ENCODE results near the gene MARVELD3.

Gene MARVELD3

GRCh38 chr16:71635632-71636031 lies 9.6 kb downstream of the MARVELD3 start:
- Histone ChIP-seq H3K4me1 (ENCODE audit: control insufficient read depth, insufficient read depth, low read length, poor library complexity, severe bottlenecking) (no peaks in the 10 kb centered on the region), H3K9me3 (ENCODE audit: control insufficient read depth, low read length) (no peaks in the 10 kb centered on the region), H3K4me3 (ENCODE audit: insufficient read depth, low read depth, low read length, poor library complexity, severe bottlenecking) (no peak overlapping the region), H3K27me3 (replicated peaks; ENCODE audit: control insufficient read depth, insufficient read depth, low read length, poor library complexity, severe bottlenecking) (no peaks in the 10 kb centered on the region), H3K36me3 (ENCODE audit: control insufficient read depth, insufficient read depth, low read length) (no peaks in the 10 kb centered on the region), H3K27ac (ENCODE audit: insufficient read depth, low read length, poor library complexity, severe bottlenecking) (no peak overlapping the region)
- no peak for DNase-seq

GRCh38 chr16:71637398-71637797 lies 11.4 kb downstream of the MARVELD3 start:
- no peak for DNase-seq
- Histone ChIP-seq H3K9me3 (ENCODE audit: control insufficient read depth, low read length) (no peaks in the 10 kb centered on the region), H3K27me3 (replicated peaks; ENCODE audit: control insufficient read depth, insufficient read depth, low read length, poor library complexity, severe bottlenecking) (no peaks in the 10 kb centered on the region), H3K27ac (ENCODE audit: insufficient read depth, low read length, poor library complexity, severe bottlenecking) (no peak overlapping the region), H3K4me1 (ENCODE audit: control insufficient read depth, insufficient read depth, low read length, poor library complexity, severe bottlenecking) (no peaks in the 10 kb centered on the region), H3K36me3 (ENCODE audit: control insufficient read depth, insufficient read depth, low read length) (no peaks in the 10 kb centered on the region), H3K4me3 (ENCODE audit: insufficient read depth, low read depth, low read length, poor library complexity, severe bottlenecking) (no peak overlapping the region)

- peaks cover 14% of the 10 kb centered on the region for H3K36me3 ChIP-seq (ENCODE audit: control insufficient read depth, insufficient read depth, low read length)
- no peak for DNase-seq
- H3K27ac ChIP-seq (ENCODE audit: insufficient read depth, low read length, poor library complexity, severe bottlenecking), result no peak overlapping the region
- no peaks in the 10 kb centered on the region for H3K9me3 ChIP-seq (ENCODE audit: control insufficient read depth, low read length)
- H3K27me3 ChIP-seq (replicated peaks; ENCODE audit: control insufficient read depth, insufficient read depth, low read length, poor library complexity, severe bottlenecking), result no peaks in the 10 kb centered on the region
- H3K4me3 ChIP-seq (ENCODE audit: insufficient read depth, low read depth, low read length, poor library complexity, severe bottlenecking), result no peak overlapping the region
- no peaks in the 10 kb centered on the region for H3K4me1 ChIP-seq (ENCODE audit: control insufficient read depth, insufficient read depth, low read length, poor library complexity, severe bottlenecking)
Observed at GRCh38 chr16:71645450-71645849, 19.5 kb downstream of the MARVELD3 start.

GRCh38 chr16:71647391-71647790 lies 21.4 kb downstream of the MARVELD3 start:
- Histone ChIP-seq H3K4me3 (ENCODE audit: insufficient read depth, low read depth, low read length, poor library complexity, severe bottlenecking) (no peak overlapping the region), H3K4me1 (ENCODE audit: control insufficient read depth, insufficient read depth, low read length, poor library complexity, severe bottlenecking) (no peaks in the 10 kb centered on the region)

GRCh38 chr16:71648162-71648561 lies 22.2 kb downstream of the MARVELD3 start:
- Histone ChIP-seq H3K9me3 (ENCODE audit: control insufficient read depth, low read length) (no peaks in the 10 kb centered on the region), H3K36me3 (ENCODE audit: control insufficient read depth, insufficient read depth, low read length) (peaks cover 19% of the 10 kb centered on the region), H3K4me1 (ENCODE audit: control insufficient read depth, insufficient read depth, low read length, poor library complexity, severe bottlenecking) (no peaks in the 10 kb centered on the region), H3K4me3 (ENCODE audit: insufficient read depth, low read depth, low read length, poor library complexity, severe bottlenecking) (no peak overlapping the region), H3K27me3 (replicated peaks; ENCODE audit: control insufficient read depth, insufficient read depth, low read length, poor library complexity, severe bottlenecking) (no peaks in the 10 kb centered on the region), H3K27ac (ENCODE audit: insufficient read depth, low read length, poor library complexity, severe bottlenecking) (no peak overlapping the region)
- no peak for DNase-seq

More at GRCh38 chr16:71647391-71647790, 21.4 kb downstream of the MARVELD3 start:
- Histone ChIP-seq H3K36me3 (ENCODE audit: control insufficient read depth, insufficient read depth, low read length) (peaks cover 19% of the 10 kb centered on the region), H3K9me3 (ENCODE audit: control insufficient read depth, low read length) (no peaks in the 10 kb centered on the region), H3K27ac (ENCODE audit: insufficient read depth, low read length, poor library complexity, severe bottlenecking) (no peak overlapping the region), H3K27me3 (replicated peaks; ENCODE audit: control insufficient read depth, insufficient read depth, low read length, poor library complexity, severe bottlenecking) (no peaks in the 10 kb centered on the region)
- DNase-seq, result no peak

- Histone ChIP-seq H3K4me3 (ENCODE audit: insufficient read depth, low read depth, low read length, poor library complexity, severe bottlenecking) (no peak overlapping the region), H3K27me3 (replicated peaks; ENCODE audit: control insufficient read depth, insufficient read depth, low read length, poor library complexity, severe bottlenecking) (no peaks in the 10 kb centered on the region), H3K9me3 (ENCODE audit: control insufficient read depth, low read length) (no peaks in the 10 kb centered on the region), H3K27ac (ENCODE audit: insufficient read depth, low read length, poor library complexity, severe bottlenecking) (no peak overlapping the region), H3K36me3 (ENCODE audit: control insufficient read depth, insufficient read depth, low read length) (peaks cover 19% of the 10 kb centered on the region), H3K4me1 (ENCODE audit: control insufficient read depth, insufficient read depth, low read length, poor library complexity, severe bottlenecking) (no peaks in the 10 kb centered on the region)
- DNase-seq, result no peak
Observed at GRCh38 chr16:71648921-71649320, 22.9 kb downstream of the MARVELD3 start.

GRCh38 chr16:71649704-71650103 lies 23.7 kb downstream of the MARVELD3 start:
- Histone ChIP-seq H3K4me3 (ENCODE audit: insufficient read depth, low read depth, low read length, poor library complexity, severe bottlenecking) (no peak overlapping the region), H3K9me3 (ENCODE audit: control insufficient read depth, low read length) (no peaks in the 10 kb centered on the region), H3K4me1 (ENCODE audit: control insufficient read depth, insufficient read depth, low read length, poor library complexity, severe bottlenecking) (no peaks in the 10 kb centered on the region), H3K27me3 (replicated peaks; ENCODE audit: control insufficient read depth, insufficient read depth, low read length, poor library complexity, severe bottlenecking) (no peaks in the 10 kb centered on the region), H3K36me3 (ENCODE audit: control insufficient read depth, insufficient read depth, low read length) (peaks cover 25% of the 10 kb centered on the region), H3K27ac (ENCODE audit: insufficient read depth, low read length, poor library complexity, severe bottlenecking) (no peak overlapping the region)
- DNase-seq, result no peak

- no peak for DNase-seq
- Histone ChIP-seq H3K9me3 (ENCODE audit: control insufficient read depth, low read length) (no peaks in the 10 kb centered on the region), H3K4me1 (ENCODE audit: control insufficient read depth, insufficient read depth, low read length, poor library complexity, severe bottlenecking) (no peaks in the 10 kb centered on the region), H3K4me3 (ENCODE audit: insufficient read depth, low read depth, low read length, poor library complexity, severe bottlenecking) (no peak overlapping the region), H3K27me3 (replicated peaks; ENCODE audit: control insufficient read depth, insufficient read depth, low read length, poor library complexity, severe bottlenecking) (no peaks in the 10 kb centered on the region), H3K36me3 (ENCODE audit: control insufficient read depth, insufficient read depth, low read length) (peaks cover 21% of the 10 kb centered on the region), H3K27ac (ENCODE audit: insufficient read depth, low read length, poor library complexity, severe bottlenecking) (no peak overlapping the region)
Observed at GRCh38 chr16:71658771-71659170, 32.8 kb downstream of the MARVELD3 start.

- no peaks in the 10 kb centered on the region for H3K4me1 ChIP-seq (ENCODE audit: control insufficient read depth, insufficient read depth, low read length, poor library complexity, severe bottlenecking)
- H3K4me3 ChIP-seq (ENCODE audit: insufficient read depth, low read depth, low read length, poor library complexity, severe bottlenecking), result no peak overlapping the region
- H3K27ac ChIP-seq (ENCODE audit: insufficient read depth, low read length, poor library complexity, severe bottlenecking), result no peak overlapping the region
- DNase-seq, result no peak
- no peaks in the 10 kb centered on the region for H3K27me3 ChIP-seq (replicated peaks; ENCODE audit: control insufficient read depth, insufficient read depth, low read length, poor library complexity, severe bottlenecking)
- no peaks in the 10 kb centered on the region for H3K9me3 ChIP-seq (ENCODE audit: control insufficient read depth, low read length)
- H3K36me3 ChIP-seq (ENCODE audit: control insufficient read depth, insufficient read depth, low read length), result peaks cover 18% of the 10 kb centered on the region
Observed at GRCh38 chr16:71659471-71659870, 33.5 kb downstream of the MARVELD3 start.

GRCh38 chr16:71666264-71666663 lies 40.3 kb downstream of the MARVELD3 start:
- no peak overlapping the region for H3K27ac ChIP-seq (ENCODE audit: insufficient read depth, low read length, poor library complexity, severe bottlenecking)

More at GRCh38 chr16:71666264-71666663, 40.3 kb downstream of the MARVELD3 start:
- Histone ChIP-seq H3K4me1 (ENCODE audit: control insufficient read depth, insufficient read depth, low read length, poor library complexity, severe bottlenecking) (no peaks in the 10 kb centered on the region), H3K36me3 (ENCODE audit: control insufficient read depth, insufficient read depth, low read length) (peaks cover 26% of the 10 kb centered on the region), H3K9me3 (ENCODE audit: control insufficient read depth, low read length) (no peaks in the 10 kb centered on the region), H3K4me3 (ENCODE audit: insufficient read depth, low read depth, low read length, poor library complexity, severe bottlenecking) (no peak overlapping the region), H3K27me3 (replicated peaks; ENCODE audit: control insufficient read depth, insufficient read depth, low read length, poor library complexity, severe bottlenecking) (no peaks in the 10 kb centered on the region)
- DNase-seq, result no peak

All from effector memory CD4-positive, alpha-beta T cell (primary cell).